Measurements from ENCODE around the gene PTPRD. TPM values are rescaled to one million over a fixed set of nuclear protein-coding genes. Genes with fewer than 3 reads are reported as not detected.

The PTPRD gene
- total and polyA plus RNA-seq, 2 donors (not counting 1 experiment from before 2014, with no cell fraction given), result not detected

GRCh38 chr9:8384091-8384490 lies 2228.7 kb downstream of the PTPRD start:
- Histone ChIP-seq H3K4me2 (replicated peaks; ENCODE audit: low read depth, low read length, poor library complexity, severe bottlenecking) (no peak overlapping the region), H3K79me2 (ENCODE audit: control insufficient read depth, insufficient read depth, low read length) (no peaks in the 10 kb centered on the region), H3K9me3 (ENCODE audit: control extremely low read depth in 1 of 3, control insufficient read depth in 2 of 3, insufficient read depth in 1 of 3, low read length in 2 of 3) (no peaks in the 10 kb centered on the region), H3K4me3 (ENCODE audit: control extremely low read depth in 1 of 5, extremely low read depth in 1 of 5, insufficient read depth in 1 of 5, low read depth in 2 of 5, low read length in 4 of 5) (no peak overlapping the region), H3K4me1 (ENCODE audit: control insufficient read depth in 2 of 2, insufficient read depth in 2 of 2, low read length in 2 of 2) (no peaks in the 10 kb centered on the region), H2AFZ (ENCODE audit: insufficient read depth, low read depth, low read length, poor library complexity, severe bottlenecking) (no peak overlapping the region), H3K9ac (ENCODE audit: low read length) (no peak overlapping the region), H4K20me1 (ENCODE audit: control insufficient read depth, insufficient read depth, low read length, poor library complexity, severe bottlenecking) (no peaks in the 10 kb centered on the region), H3K27me3 (replicated peaks in 1 of 4; ENCODE audit: control extremely low read depth in 1 of 4, control insufficient read depth in 3 of 4, insufficient read depth in 4 of 4, low read length in 3 of 4) (no peaks in the 10 kb centered on the region), H3K27ac (ENCODE audit: low read length in 2 of 2) (no peak overlapping the region), H3K36me3 (replicated peaks in 1 of 2; ENCODE audit: control extremely low read depth in 1 of 2, control insufficient read depth in 1 of 2, extremely low read depth in 1 of 2, insufficient read depth in 2 of 2, low read length in 1 of 2) (no peaks in the 10 kb centered on the region)
- Mint-ChIP-seq H3K4me3 (no peak overlapping the region), H3K4me1 (no peaks in the 10 kb centered on the region), H3K27me3 (no peaks in the 10 kb centered on the region), H3K27ac (no peak overlapping the region), H3K9me3 (ENCODE audit: insufficient read depth) (no peaks in the 10 kb centered on the region)
- DNase-seq (no peak), ATAC-seq (ENCODE audit: low read depth) (no peak)
- POLR2A ChIA-PET, result no interaction called here
- intact Hi-C loops (cut with micrococcal nuclease), result no loop called here
- WGBS (ENCODE audit: insufficient coverage), result 100% methylated on average over 1 of the region's 3 CpGs
- CTCF ChIA-PET, result interaction anchor here (0.5 kb wide), 1 partner anchor 12 kb away, joined by 3 read pairs; no protein-coding TSS in a partner anchor
- TF ChIP-seq CTCF (IDR thresholded peaks at IDR 0.05), result no peak
- no peak for TF ChIP-seq EZH2 (IDR thresholded peaks at IDR 0.05; ENCODE audit: borderline replicate concordance, insufficient read depth, low read depth, low read length, poor library complexity, severe bottlenecking)

GRCh38 chr9:8382777-8383527 lies 2229.8 kb downstream of the PTPRD start:
- CTCF ChIA-PET, result no interaction called here
- H3K4me3 Mint-ChIP-seq, result no peak overlapping the region
- H3K27me3 Mint-ChIP-seq, result no peaks in the 10 kb centered on the region
- Histone ChIP-seq H2AFZ (ENCODE audit: insufficient read depth, low read depth, low read length, poor library complexity, severe bottlenecking) (no peak overlapping the region), H3K27ac (ENCODE audit: low read length in 2 of 2) (no peak overlapping the region), H3K4me1 (ENCODE audit: control insufficient read depth in 2 of 2, insufficient read depth in 2 of 2, low read length in 2 of 2) (no peaks in the 10 kb centered on the region), H3K9me3 (ENCODE audit: control extremely low read depth in 1 of 3, control insufficient read depth in 2 of 3, insufficient read depth in 1 of 3, low read length in 2 of 3) (no peaks in the 10 kb centered on the region), H4K20me1 (ENCODE audit: control insufficient read depth, insufficient read depth, low read length, poor library complexity, severe bottlenecking) (no peaks in the 10 kb centered on the region), H3K9ac (ENCODE audit: low read length) (no peak overlapping the region), H3K4me3 (ENCODE audit: control extremely low read depth in 1 of 5, extremely low read depth in 1 of 5, insufficient read depth in 1 of 5, low read depth in 2 of 5, low read length in 4 of 5) (no peak overlapping the region), H3K36me3 (replicated peaks in 1 of 2; ENCODE audit: control extremely low read depth in 1 of 2, control insufficient read depth in 1 of 2, extremely low read depth in 1 of 2, insufficient read depth in 2 of 2, low read length in 1 of 2) (no peaks in the 10 kb centered on the region), H3K27me3 (replicated peaks in 1 of 4; ENCODE audit: control extremely low read depth in 1 of 4, control insufficient read depth in 3 of 4, insufficient read depth in 4 of 4, low read length in 3 of 4) (no peaks in the 10 kb centered on the region), H3K4me2 (replicated peaks; ENCODE audit: low read depth, low read length, poor library complexity, severe bottlenecking) (no peak overlapping the region), H3K79me2 (ENCODE audit: control insufficient read depth, insufficient read depth, low read length) (no peaks in the 10 kb centered on the region)
- H3K27ac Mint-ChIP-seq, result no peak overlapping the region
- POLR2A ChIA-PET, result no interaction called here
- WGBS (ENCODE audit: insufficient coverage), result 98% methylated on average over 3 of the region's 4 CpGs
- DNase-seq (no peak), ATAC-seq (ENCODE audit: low read depth) (no peak)
- intact Hi-C loops (cut with micrococcal nuclease), result no loop called here
- no peaks in the 10 kb centered on the region for H3K4me1 Mint-ChIP-seq
- TF ChIP-seq CTCF (IDR thresholded peaks at IDR 0.05) (no peak), EZH2 (IDR thresholded peaks at IDR 0.05; ENCODE audit: borderline replicate concordance, insufficient read depth, low read depth, low read length, poor library complexity, severe bottlenecking) (no peak)
- no peaks in the 10 kb centered on the region for H3K9me3 Mint-ChIP-seq (ENCODE audit: insufficient read depth)

All from B cell (primary cell).